Keratinocyte (primary cell): ENCODE results near the gene SORBS1. TPM values are rescaled to one million over a fixed set of nuclear protein-coding genes. Genes with fewer than 3 reads are reported as not detected.

Experiments used
- DNase-seq: peaks from one replicate; pipeline ENCODE4 v3.0.0-alpha.2; 2011; ENCODE audit warnings: low read depth, missing footprints, low spot score
- FAIRE-seq: peaks from 2 replicates; lab custom pipeline; 2011; peaks lifted over from hg19 to GRCh38; lab: Jason Lieb, UNC
- H2AFZ ChIP-seq: 2 replicates; pipeline ENCODE4 v1.6.0; 2012; ENCODE audit warnings: low read length, control low read depth, inconsistent platforms; ENCODE audit not compliant: control insufficient read depth
- H3K27ac ChIP-seq: 2 replicates; pipeline ENCODE4 v1.5.1; 2011; ENCODE audit warnings: low read length; ENCODE audit not compliant: control insufficient read depth, insufficient read depth
- H3K27me3 ChIP-seq: 3 replicates; pipeline ENCODE4 v1.6.0; 2011; ENCODE audit warnings: low read length; ENCODE audit not compliant: control insufficient read depth, insufficient read depth; ENCODE audit errors: extremely low read depth
- H3K36me3 ChIP-seq, 2 experiments: 2 replicates in 1 of 2; 3 replicates in 1 of 2; pipeline ENCODE4 v1.5.1; 2011; ENCODE audit warnings: low read length in 2 of 2, mild to moderate bottlenecking in 1 of 2; ENCODE audit not compliant: control insufficient read depth in 2 of 2, insufficient read depth in 2 of 2; ENCODE audit errors: extremely low read depth in 1 of 2
- H3K4me1 ChIP-seq: 3 replicates; pipeline ENCODE4 v1.5.1; 2011; ENCODE audit warnings: low read length; ENCODE audit not compliant: control insufficient read depth, insufficient read depth; ENCODE audit errors: extremely low read depth
- H3K4me2 ChIP-seq: 3 replicates; pipeline ENCODE4 v1.6.0; 2011; ENCODE audit warnings: low read depth, low read length; ENCODE audit not compliant: control insufficient read depth, insufficient read depth; ENCODE audit errors: extremely low read depth
- H3K4me3 ChIP-seq, 3 experiments: fragments of 200-600 bp in 1 of 3; sonication (generic) in 1 of 3; 2 replicates in 2 of 3; 3 replicates in 1 of 3; pipeline ENCODE4 v1.5.1; 2011 to 2016; ENCODE audit warnings: low read length in 3 of 3, mild to moderate bottlenecking in 3 of 3, control low read depth in 2 of 3, inconsistent platforms in 1 of 3, low read depth in 1 of 3, mixed read lengths in 1 of 3, mixed run types in 1 of 3, moderate library complexity in 1 of 3; ENCODE audit not compliant: control insufficient read depth in 2 of 3, insufficient read depth in 2 of 3; ENCODE audit errors: extremely low read depth in 1 of 3
- H3K79me2 ChIP-seq: 2 replicates; pipeline ENCODE4 v1.6.0; 2012; ENCODE audit warnings: low read length; ENCODE audit not compliant: control insufficient read depth, insufficient read depth
- H3K9ac ChIP-seq: 3 replicates; pipeline ENCODE4 v1.6.0; 2011; ENCODE audit warnings: low read length; ENCODE audit not compliant: control insufficient read depth, insufficient read depth; ENCODE audit errors: extremely low read depth
- H3K9me1 ChIP-seq: 3 replicates; pipeline ENCODE4 v1.6.0; 2011; ENCODE audit warnings: low read length; ENCODE audit not compliant: control insufficient read depth, insufficient read depth; ENCODE audit errors: extremely low read depth
- H3K9me3 ChIP-seq: 2 replicates; pipeline ENCODE4 v1.5.1; 2012; ENCODE audit warnings: low read depth, low read length; ENCODE audit not compliant: control insufficient read depth
- H4K20me1 ChIP-seq: 3 replicates; pipeline ENCODE4 v1.6.0; 2011; ENCODE audit warnings: low read length; ENCODE audit not compliant: control insufficient read depth, insufficient read depth; ENCODE audit errors: extremely low read depth
- EZH2 ChIP-seq: IDR thresholded peaks from one replicate; pipeline ENCODE4 v1.6.1; 2012; ENCODE audit warnings: inconsistent platforms, mild to moderate bottlenecking, low read length, moderate library complexity
- dilution Hi-C: fragments of 300-500 bp; cut with MboI; formaldehyde crosslinking; loops from one replicate; pipeline ENCODE4 v1.7.0; 2020; ENCODE audit warnings: low sequenced_read_pairs; ENCODE audit not compliant: extremely low pct_ligation_motif_present
- polyA plus RNA-seq, 5 experiments: library from polyadenylated mRNA; depleted of rRNA in 3 of 5; stranded (reverse) in 3 of 5; stranded (forward) in 1 of 5; unstranded in 1 of 5; fragments of >200 nt; gene quantifications; 1 replicate in 1 of 5; 2 replicates in 3 of 5; 3 replicates in 1 of 5; pipeline versions ENCODE4 v1.2.1 to v1.2.3, GENCODE V29; 2011 to 2012; ENCODE audit warnings: missing spikeins in 2 of 5, low read depth in 1 of 5, low replicate concordance in 1 of 5
- TF ChIP-seq, protein P1 (sequence below), 3 experiments: IDR thresholded peaks in 1 of 3; conservative IDR thresholded peaks in 1 of 3; optimal IDR thresholded peaks in 1 of 3; 2 replicates in 2 of 3; 3 replicates in 1 of 3; pipeline versions ENCODE3 to v1.5.1; 2011; ENCODE audit warnings: low read length in 3 of 3, mild to moderate bottlenecking in 3 of 3, moderate library complexity in 2 of 3, control low read depth in 1 of 3, inconsistent platforms in 1 of 3; ENCODE audit not compliant: insufficient read depth in 2 of 3; ENCODE audit errors: extremely low read depth in 1 of 3

SORBS1 gene
- polyA plus RNA-seq, 1 donor (not counting 4 experiments of a cell fraction or from before 2014, with no cell fraction given), result 0.42 TPM

DNA sequence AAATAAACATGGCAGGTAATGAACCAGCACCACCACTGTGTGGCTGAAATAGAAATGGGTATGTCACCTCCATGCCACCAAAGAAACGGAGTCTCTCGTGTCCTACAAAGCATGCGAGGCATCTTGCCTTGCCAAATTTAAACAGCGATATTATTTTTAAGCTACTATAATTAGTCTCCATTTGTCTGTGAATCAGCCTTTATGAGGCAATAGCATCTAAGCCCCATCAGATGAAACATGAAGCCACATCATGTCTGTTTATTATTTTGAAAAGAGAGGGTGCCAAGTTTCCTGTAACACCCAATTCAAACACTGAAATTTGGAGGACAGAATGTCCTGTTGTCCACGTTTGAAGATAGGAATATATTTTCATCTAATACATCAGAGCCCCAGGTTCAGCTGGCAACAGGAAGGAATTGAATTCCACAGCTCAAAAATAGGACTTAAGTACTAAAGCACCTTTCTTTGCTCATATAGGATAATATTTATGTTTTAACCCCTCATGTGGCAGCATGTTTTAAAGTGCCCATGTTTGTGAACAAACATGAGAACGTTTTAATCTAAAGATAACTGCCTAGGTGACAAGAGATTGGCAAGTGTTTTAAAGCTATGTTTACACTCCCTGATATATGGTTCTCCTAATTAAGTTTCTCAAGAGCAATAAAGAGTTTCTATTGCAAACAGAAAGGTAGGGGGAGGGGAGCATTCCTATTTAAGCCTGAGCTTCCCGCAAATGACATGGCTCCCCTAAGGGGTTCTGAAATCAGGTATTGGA, 86.8 kb downstream of the SORBS1 start:
- peaks cover 3% of the 10 kb centered on the region for H3K27me3 ChIP-seq
- H3K4me1 ChIP-seq, result no peaks in the 10 kb centered on the region
- TF ChIP-seq, protein P1, sequence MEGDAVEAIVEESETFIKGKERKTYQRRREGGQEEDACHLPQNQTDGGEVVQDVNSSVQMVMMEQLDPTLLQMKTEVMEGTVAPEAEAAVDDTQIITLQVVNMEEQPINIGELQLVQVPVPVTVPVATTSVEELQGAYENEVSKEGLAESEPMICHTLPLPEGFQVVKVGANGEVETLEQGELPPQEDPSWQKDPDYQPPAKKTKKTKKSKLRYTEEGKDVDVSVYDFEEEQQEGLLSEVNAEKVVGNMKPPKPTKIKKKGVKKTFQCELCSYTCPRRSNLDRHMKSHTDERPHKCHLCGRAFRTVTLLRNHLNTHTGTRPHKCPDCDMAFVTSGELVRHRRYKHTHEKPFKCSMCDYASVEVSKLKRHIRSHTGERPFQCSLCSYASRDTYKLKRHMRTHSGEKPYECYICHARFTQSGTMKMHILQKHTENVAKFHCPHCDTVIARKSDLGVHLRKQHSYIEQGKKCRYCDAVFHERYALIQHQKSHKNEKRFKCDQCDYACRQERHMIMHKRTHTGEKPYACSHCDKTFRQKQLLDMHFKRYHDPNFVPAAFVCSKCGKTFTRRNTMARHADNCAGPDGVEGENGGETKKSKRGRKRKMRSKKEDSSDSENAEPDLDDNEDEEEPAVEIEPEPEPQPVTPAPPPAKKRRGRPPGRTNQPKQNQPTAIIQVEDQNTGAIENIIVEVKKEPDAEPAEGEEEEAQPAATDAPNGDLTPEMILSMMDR (optimal IDR thresholded peaks at IDR 0.05 in 1 of 3, IDR thresholded peaks at IDR 0.05 in 1 of 3, conservative IDR thresholded peaks at IDR 0.05 in 1 of 3; ENCODE audit: extremely low read depth in 1 of 3, insufficient read depth in 2 of 3, low read length in 3 of 3), result no peak
- TF ChIP-seq EZH2, result no peak
- no peaks in the 10 kb centered on the region for H3K79me2 ChIP-seq
- no peaks in the 10 kb centered on the region for H3K36me3 ChIP-seq
- no peak for FAIRE-seq
- no peak overlapping the region for H3K4me2 ChIP-seq
- H3K9me1 ChIP-seq, result no peaks in the 10 kb centered on the region
- no peaks in the 10 kb centered on the region for H3K9me3 ChIP-seq
- H2AFZ ChIP-seq, result no peak overlapping the region
- no peak overlapping the region for H3K27ac ChIP-seq
- H3K4me3 ChIP-seq, result no peak overlapping the region
- DNase-seq, result no peak
- dilution Hi-C loops, result no loop called here
- no peak overlapping the region for H3K9ac ChIP-seq
- H4K20me1 ChIP-seq, result no peaks in the 10 kb centered on the region

GRCh38 chr10:95472304-95473088, 88.7 kb downstream of the SORBS1 start:
- Histone ChIP-seq H3K79me2 (no peaks in the 10 kb centered on the region), H3K27me3 (peaks cover 3% of the 10 kb centered on the region), H3K4me2 (no peak overlapping the region), H2AFZ (no peak overlapping the region), H3K27ac (no peak overlapping the region), H3K9me1 (no peaks in the 10 kb centered on the region), H3K36me3 (no peaks in the 10 kb centered on the region), H3K4me3 (no peak overlapping the region), H3K4me1 (no peaks in the 10 kb centered on the region), H3K9ac (no peak overlapping the region), H4K20me1 (no peaks in the 10 kb centered on the region), H3K9me3 (no peaks in the 10 kb centered on the region)
- FAIRE-seq, result no peak
- no peak for DNase-seq
- TF ChIP-seq, protein P1 (optimal IDR thresholded peaks at IDR 0.05 in 1 of 3, IDR thresholded peaks at IDR 0.05 in 1 of 3, conservative IDR thresholded peaks at IDR 0.05 in 1 of 3; ENCODE audit: extremely low read depth in 1 of 3, insufficient read depth in 2 of 3, low read length in 3 of 3), result no peak
- TF ChIP-seq EZH2, result no peak
- dilution Hi-C loops, result no loop called here
